ENCODE measurements around the gene NFU1. TPM values are rescaled to one million over a fixed set of nuclear protein-coding genes. Genes with fewer than 3 reads are reported as not detected.
"Not testable (repeated sequence)": the region's sequence is repeated elsewhere in the genome, so short reads cannot be mapped to it uniquely, and the experiment has no call there.

Gene NFU1
- total RNA-seq, 4 donors from 2014 or later, result 45.4 to 74.8 (median 48.8) TPM

- Histone ChIP-seq H3K27ac (replicated peaks in 1 of 4) (no peak overlapping the region), H3K36me3 (peaks cover 43 to 97% (median 67%) of the 10 kb centered on the region in 4 donors), H3K27me3 (no peaks in the 10 kb centered on the region), H3K4me3 (no peak overlapping the region), H3K9me3 (no peaks in the 10 kb centered on the region), H3K4me1 (peaks cover 0 to 16% (median 7%) of the 10 kb centered on the region in 4 donors)
- TF ChIP-seq POLR2AphosphoS5 (IDR thresholded peaks at IDR 0.05) (no peak), EP300 (IDR thresholded peaks at IDR 0.05) (no peak), POLR2A (IDR thresholded peaks at IDR 0.05; ENCODE audit: low read depth) (no peak), CTCF (IDR thresholded peaks at IDR 0.05) (no peak)
- no peak for DNase-seq (ENCODE audit: extremely low spot score)
- intact Hi-C loops (cut with DNase I), result no loop called here
Measured at GRCh38 chr2:69359371-69359770, 77.9 kb downstream of the NFU1 start.

- Histone ChIP-seq H3K9me3 (no peaks in the 10 kb centered on the region), H3K36me3 (peaks cover 43 to 99% (median 67%) of the 10 kb centered on the region in 4 donors), H3K27me3 (no peaks in the 10 kb centered on the region), H3K4me3 (no peak overlapping the region), H3K4me1 (peaks cover 0 to 16% (median 7%) of the 10 kb centered on the region in 4 donors), H3K27ac (replicated peaks in 1 of 4) (no peak overlapping the region)
- WGBS, result 58% methylated on average over 3 of the region's 3 CpGs
- intact Hi-C loops (cut with DNase I), result no loop called here
- TF ChIP-seq CTCF (IDR thresholded peaks at IDR 0.05), result no peak
- TF ChIP-seq EP300 (IDR thresholded peaks at IDR 0.05), result no peak
- TF ChIP-seq POLR2A (IDR thresholded peaks at IDR 0.05; ENCODE audit: low read depth), result no peak
- no peak for TF ChIP-seq POLR2AphosphoS5 (IDR thresholded peaks at IDR 0.05)
- DNase-seq (ENCODE audit: extremely low spot score), result no peak
Measured at GRCh38 chr2:69358914-69359313, 78.3 kb downstream of the NFU1 start.

- no peaks in the 10 kb centered on the region for H3K9me3 ChIP-seq
- WGBS, result 67% methylated on average over 5 of the region's 5 CpGs
- TF ChIP-seq POLR2AphosphoS5 (IDR thresholded peaks at IDR 0.05) (no peak), CTCF (IDR thresholded peaks at IDR 0.05) (no peak), POLR2A (IDR thresholded peaks at IDR 0.05; ENCODE audit: low read depth) (no peak), EP300 (IDR thresholded peaks at IDR 0.05) (no peak)
- peaks cover 25 to 94% (median 54%) of the 10 kb centered on the region in 4 donors for H3K36me3 ChIP-seq
- H3K4me3 ChIP-seq, result no peak overlapping the region
- no peak overlapping the region for H3K27ac ChIP-seq (replicated peaks in 1 of 4)
- DNase-seq (ENCODE audit: extremely low spot score), result no peak
- H3K27me3 ChIP-seq, result no peaks in the 10 kb centered on the region
- peaks cover 0 to 16% (median 7%) of the 10 kb centered on the region in 4 donors for H3K4me1 ChIP-seq
- intact Hi-C loops (cut with DNase I), result no loop called here
Measured at GRCh38 chr2:69356471-69356870, 80.8 kb downstream of the NFU1 start.

GRCh38 chr2:69354976-69355375, 82.3 kb downstream of the NFU1 start:
- intact Hi-C loops (cut with DNase I); H3K4me3 ChIP-seq; H3K27me3 ChIP-seq; H3K27ac ChIP-seq (replicated peaks in 1 of 4); H3K9me3 ChIP-seq; DNase-seq (ENCODE audit: extremely low spot score): not testable (repeated sequence)
- 83% methylated on average over 3 of the region's 3 CpGs for WGBS
- Histone ChIP-seq H3K36me3 (peaks cover 16 to 88% (median 48%) of the 10 kb centered on the region in 4 donors), H3K4me1 (peaks cover 0 to 16% (median 7%) of the 10 kb centered on the region in 4 donors)

- TF ChIP-seq CTCF (IDR thresholded peaks at IDR 0.05) (no peak), POLR2AphosphoS5 (IDR thresholded peaks at IDR 0.05) (no peak), POLR2A (IDR thresholded peaks at IDR 0.05; ENCODE audit: low read depth) (no peak), EP300 (IDR thresholded peaks at IDR 0.05) (no peak)
- 98% methylated on average over 5 of the region's 5 CpGs for WGBS
- no peak overlapping the region for H3K4me3 ChIP-seq
- H3K27me3 ChIP-seq, result no peaks in the 10 kb centered on the region
- peaks cover 17 to 88% (median 42%) of the 10 kb centered on the region in 4 donors for H3K36me3 ChIP-seq
- H3K9me3 ChIP-seq, result no peaks in the 10 kb centered on the region
- intact Hi-C loops (cut with DNase I), result no loop called here
- H3K4me1 ChIP-seq, result peaks cover 0 to 16% (median 7%) of the 10 kb centered on the region in 4 donors
- DNase-seq (ENCODE audit: extremely low spot score), result no peak
- no peak overlapping the region for H3K27ac ChIP-seq (replicated peaks in 1 of 4)
Measured at GRCh38 chr2:69353360-69353759, 83.9 kb downstream of the NFU1 start.
